Adipocyte (in vitro differentiated cells): ENCODE data around the gene FAM219B.
"Not testable (repeated sequence)": the region's sequence is repeated elsewhere in the genome, so short reads cannot be mapped to it uniquely, and the experiment has no call there.

Source experiments
- DNase-seq: peaks from one replicate; pipeline ENCODE4 v3.0.0-alpha.2; 2015; ENCODE audit warnings: low read depth
- H3K27me3 ChIP-seq: replicated peaks from 2 replicates; pipeline ENCODE4 v1.7.0; 2013; ENCODE audit warnings: mild to moderate bottlenecking, low read length, moderate library complexity; ENCODE audit not compliant: control insufficient read depth, insufficient read depth
- H3K36me3 ChIP-seq: 2 replicates; pipeline ENCODE4 v1.7.0; 2013; ENCODE audit warnings: low read length, mild to moderate bottlenecking, moderate library complexity; ENCODE audit not compliant: control insufficient read depth, insufficient read depth, severe bottlenecking
- H3K4me1 ChIP-seq: 2 replicates; pipeline ENCODE4 v1.7.0; 2013; ENCODE audit warnings: mild to moderate bottlenecking, low read length, moderate library complexity; ENCODE audit not compliant: control insufficient read depth, insufficient read depth
- H3K4me3 ChIP-seq: 2 replicates; pipeline ENCODE4 v1.7.0; 2013; ENCODE audit warnings: mild to moderate bottlenecking, low read length, moderate library complexity
- H3K9ac ChIP-seq: 2 replicates; pipeline ENCODE4 v1.7.0; 2013; ENCODE audit warnings: mild to moderate bottlenecking, low read length, moderate library complexity
- H3K9me3 ChIP-seq: 2 replicates; pipeline ENCODE4 v1.7.0; 2013; ENCODE audit warnings: mild to moderate bottlenecking, low read length, moderate library complexity; ENCODE audit not compliant: control insufficient read depth

FAM219B gene, protein sequence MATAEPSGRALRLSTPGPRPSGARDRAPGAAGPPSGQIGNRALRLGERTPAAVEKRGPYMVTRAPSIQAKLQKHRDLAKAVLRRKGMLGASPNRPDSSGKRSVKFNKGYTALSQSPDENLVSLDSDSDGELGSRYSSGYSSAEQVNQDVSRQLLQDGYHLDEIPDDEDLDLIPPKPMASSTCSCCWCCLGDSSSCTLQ

GRCh38 chr15:74906450-74907162, at the start of gene FAM219B:
FAM219B (minus strand) TSS chr15:74906851; CDS start chr15:74906800, 51 bp downstream.
- no peaks in the 10 kb centered on the region for H3K9me3 ChIP-seq
- peaks cover 43% of the 10 kb centered on the region for H3K4me1 ChIP-seq
- H3K36me3 ChIP-seq, result peaks cover 35% of the 10 kb centered on the region
- H3K9ac ChIP-seq, result peak within 1 kb of the TSS; percentile 99
- DNase-seq, result peak; percentile 98
- peak within 1 kb of the TSS; percentile 96 for H3K4me3 ChIP-seq
- H3K27me3 ChIP-seq, result no peaks in the 10 kb centered on the region

GRCh38 chr15:74955796-74956647, 49.4 kb upstream of the FAM219B start:
- peaks cover 18% of the 10 kb centered on the region for H3K27me3 ChIP-seq
- H3K4me1 ChIP-seq, result peaks cover 36% of the 10 kb centered on the region
- H3K9ac ChIP-seq, result peak overlapping the region; percentile 78
- no peaks in the 10 kb centered on the region for H3K36me3 ChIP-seq
- peak overlapping the region; percentile 76 for H3K4me3 ChIP-seq
- DNase-seq, result peak; percentile 52
- no peaks in the 10 kb centered on the region for H3K9me3 ChIP-seq

- Histone ChIP-seq H3K4me3 (peak overlapping the region; percentile 76), H3K9me3 (no peaks in the 10 kb centered on the region), H3K9ac (peak overlapping the region; percentile 24), H3K36me3 (no peaks in the 10 kb centered on the region), H3K4me1 (peaks cover 36% of the 10 kb centered on the region), H3K27me3 (peaks cover 17% of the 10 kb centered on the region)
- DNase-seq, result no peak
These were observed 48.4 kb upstream of the FAM219B start for GRCh38 chr15:74955017-74955416.

DNA sequence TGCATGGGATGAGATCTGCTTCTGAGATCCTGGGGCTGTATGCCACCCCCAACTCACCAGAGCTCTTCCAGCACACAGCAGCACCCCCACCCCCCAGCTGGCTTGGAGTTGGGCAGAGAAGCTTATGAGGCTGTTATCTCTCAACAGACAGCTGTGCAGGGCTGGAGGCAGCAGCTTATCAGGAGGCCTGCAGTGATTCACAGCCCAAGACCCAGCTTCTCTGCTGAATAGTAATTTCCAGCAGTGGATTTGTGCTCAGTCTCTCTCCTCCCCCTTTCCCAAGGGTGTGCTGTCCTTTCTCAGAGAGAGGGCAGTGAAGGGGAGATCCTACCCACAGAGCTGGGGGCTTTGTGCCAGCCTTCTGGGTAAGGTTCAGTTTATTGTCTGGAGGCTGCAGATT, 47.9 kb upstream of the FAM219B start:
- peaks cover 36% of the 10 kb centered on the region for H3K4me1 ChIP-seq
- no peaks in the 10 kb centered on the region for H3K36me3 ChIP-seq
- peaks cover 15% of the 10 kb centered on the region for H3K27me3 ChIP-seq
- H3K9ac ChIP-seq, result no peak overlapping the region
- peak; percentile 32 for DNase-seq
- H3K9me3 ChIP-seq, result no peaks in the 10 kb centered on the region
- H3K4me3 ChIP-seq, result no peak overlapping the region

GRCh38 chr15:74951006-74951405, 44.4 kb upstream of the FAM219B start:
- H3K9me3 ChIP-seq, result no peaks in the 10 kb centered on the region
- H3K36me3 ChIP-seq, result no peaks in the 10 kb centered on the region
- no peaks in the 10 kb centered on the region for H3K27me3 ChIP-seq
- no peak for DNase-seq
- H3K4me3 ChIP-seq, result no peak overlapping the region
- H3K4me1 ChIP-seq, result peaks cover 21% of the 10 kb centered on the region
- H3K9ac ChIP-seq, result no peak overlapping the region

GRCh38 chr15:74950078-74950908, 43.6 kb upstream of the FAM219B start:
- H3K4me3 ChIP-seq, result no peak overlapping the region
- no peak overlapping the region for H3K9ac ChIP-seq
- H3K9me3 ChIP-seq, result no peaks in the 10 kb centered on the region
- DNase-seq, result peak; percentile 92
- no peaks in the 10 kb centered on the region for H3K36me3 ChIP-seq
- H3K27me3 ChIP-seq, result no peaks in the 10 kb centered on the region
- H3K4me1 ChIP-seq, result peaks cover 14% of the 10 kb centered on the region

- Histone ChIP-seq H3K4me1 (peaks cover 13% of the 10 kb centered on the region), H3K4me3 (peak within 1 kb of the TSS; percentile 98), H3K9ac (peak within 1 kb of the TSS; percentile 97), H3K27me3 (no peaks in the 10 kb centered on the region), H3K9me3 (no peaks in the 10 kb centered on the region), H3K36me3 (peaks cover 4% of the 10 kb centered on the region)
- DNase-seq, result peak; percentile 98
These were observed 31.1 kb upstream of the FAM219B start, which contains the start of gene COX5A for GRCh38 chr15:74937590-74938371. COX5A (minus strand) TSS chr15:74938073; CDS start chr15:74938014, 59 bp downstream.

DNA sequence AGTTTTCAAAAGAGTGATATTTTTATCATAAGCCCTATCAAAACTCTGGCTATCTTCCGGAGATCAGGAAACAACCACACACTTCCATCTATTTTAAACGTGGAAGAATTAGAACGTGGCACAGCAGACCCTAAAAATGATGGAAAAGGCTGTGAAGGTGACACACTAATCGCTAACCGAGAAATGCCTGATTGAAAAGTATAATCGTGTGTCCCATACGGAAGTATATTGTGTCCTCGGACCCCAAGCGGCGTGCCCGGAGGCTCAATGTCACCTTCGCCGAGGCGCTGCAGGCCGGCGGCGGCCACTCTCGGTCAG, 30.6 kb upstream of the FAM219B start:
- DNase-seq, result no peak
- Histone ChIP-seq H3K4me3 (peak overlapping the region; percentile 98), H3K9ac (peak overlapping the region; percentile 97), H3K4me1 (peaks cover 13% of the 10 kb centered on the region), H3K9me3 (no peaks in the 10 kb centered on the region), H3K27me3 (no peaks in the 10 kb centered on the region), H3K36me3 (peaks cover 4% of the 10 kb centered on the region)

DNA sequence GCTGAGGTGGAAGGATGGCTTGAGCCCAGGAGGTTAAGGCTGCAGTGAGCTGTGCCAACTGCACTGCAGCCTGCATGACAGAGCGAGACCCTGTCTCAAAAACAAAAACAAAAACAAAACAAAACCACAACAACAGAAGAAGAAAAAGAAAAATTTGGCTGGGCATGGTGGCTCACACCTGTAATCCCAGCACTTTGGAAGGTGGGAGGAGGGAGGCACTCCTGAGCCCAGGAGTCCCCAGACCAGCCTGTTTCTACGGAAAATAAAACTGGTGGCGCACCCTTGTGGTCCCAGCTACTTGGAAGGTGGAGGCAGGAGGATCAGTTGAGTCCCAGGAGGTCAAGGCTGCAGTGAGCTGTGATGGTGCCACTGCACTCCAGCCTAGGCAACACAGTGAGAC, 28.5 kb upstream of the FAM219B start:
- not testable (repeated sequence) for H3K4me3 ChIP-seq, H3K36me3 ChIP-seq, DNase-seq, H3K9me3 ChIP-seq, H3K27me3 ChIP-seq, H3K9ac ChIP-seq
- H3K4me1 ChIP-seq, result peaks cover 13% of the 10 kb centered on the region

GRCh38 chr15:74933573-74933972, 26.9 kb upstream of the FAM219B start:
- H3K4me3 ChIP-seq, result no peak overlapping the region
- H3K9me3 ChIP-seq, result no peaks in the 10 kb centered on the region

More at GRCh38 chr15:74933573-74933972, 26.9 kb upstream of the FAM219B start:
- H3K27me3 ChIP-seq, result no peaks in the 10 kb centered on the region
- H3K9ac ChIP-seq, result no peak overlapping the region
- H3K4me1 ChIP-seq, result peaks cover 13% of the 10 kb centered on the region
- no peak for DNase-seq
- H3K36me3 ChIP-seq, result peaks cover 19% of the 10 kb centered on the region
